Uterus (tissue), 4 donors: ENCODE data around the gene SSBP3. TPM values are rescaled to one million over a fixed set of nuclear protein-coding genes. Genes with fewer than 3 reads are reported as not detected.

Experiments
- DNase-seq, 2 donors: peaks; one replicate each; pipeline ENCODE4 v3.0.0-alpha.2; 2019 to 2020
- H3K27ac ChIP-seq, 2 donors: fragments of 200-600 bp; sonication (generic); 1 replicate in 1 of 2; 2 replicates in 1 of 2; pipeline ENCODE4 v1.5.1; 2016 to 2018
- H3K27me3 ChIP-seq, 2 donors: fragments of 200-600 bp; sonication (generic); one replicate each; pipeline ENCODE4 v1.5.1; 2018 to 2019; ENCODE audit warnings: control low read depth in 1 of 2
- H3K36me3 ChIP-seq, 2 donors: fragments of 200-600 bp; sonication (generic); one replicate each; pipeline ENCODE4 v1.5.1; 2019; ENCODE audit warnings: control low read depth in 1 of 2
- H3K4me1 ChIP-seq, 2 donors: fragments of 200-600 bp; sonication (generic); one replicate each; pipeline ENCODE4 v1.5.1; 2018 to 2019; ENCODE audit warnings: control low read depth in 1 of 2
- H3K4me3 ChIP-seq, 2 donors: fragments of 200-600 bp; sonication (generic); 1 replicate in 1 of 2; 2 replicates in 1 of 2; pipeline ENCODE4 v1.5.1; 2018 to 2019; ENCODE audit warnings: mild to moderate bottlenecking in 1 of 2
- H3K9me3 ChIP-seq, 2 donors: fragments of 200-600 bp; sonication (generic); one replicate each; pipeline ENCODE4 v1.5.1; 2019; ENCODE audit warnings: control low read depth in 1 of 2
- CTCF ChIP-seq, 4 experiments: fragments of 200-600 bp in 2 of 4; fragments of 450-650 bp in 2 of 4; sonication (generic) in 2 of 4; IDR thresholded peaks; one replicate each; pipeline ENCODE4 v1.5.1; 2016 to 2019; ENCODE audit warnings: antibody characterized with exemption in 4 of 4, mild to moderate bottlenecking in 2 of 4, moderate library complexity in 1 of 4
- POLR2A ChIP-seq, 2 donors: fragments of 450-650 bp; IDR thresholded peaks; one replicate each; pipeline ENCODE4 v1.6.1; 2016; ENCODE audit warnings: antibody characterized with exemption in 2 of 2, mild to moderate bottlenecking in 1 of 2, moderate library complexity in 1 of 2
- intact Hi-C: fragments of 100-400 bp; cut with DNase I; formaldehyde crosslinking; loops from one replicate; pipeline ENCODE4 v1.15.1; 2023; ENCODE audit warnings: low total_unique reads
- total RNA-seq, 4 donors: library from RNA; depleted of rRNA in 3 of 4; stranded (reverse); fragments of >200 nt in 3 of 4; gene quantifications; one replicate each; pipeline versions ENCODE4 v1.1.0 to v1.2.4, GENCODE V29; 2014 to 2023
- donor health status: DM: yes; HTN: yes; CAD: no.

Gene SSBP3
- total RNA-seq, 4 donors from 2014 or later: 19.7 to 125 (median 31.4) TPM

- no peaks in the 10 kb centered on the region for H3K36me3 ChIP-seq
- peaks cover 0 to 13% of the 10 kb centered on the region in 2 donors for H3K4me1 ChIP-seq
- intact Hi-C loops: no loop called here
- DNase-seq: no peak
- H3K27me3 ChIP-seq: no peaks in the 10 kb centered on the region
- no peak overlapping the region for H3K4me3 ChIP-seq
- H3K9me3 ChIP-seq: no peaks in the 10 kb centered on the region
- TF ChIP-seq POLR2A (IDR thresholded peaks at IDR 0.05) (no peak), CTCF (IDR thresholded peaks at IDR 0.05) (no peak)
- H3K27ac ChIP-seq: peak overlapping the region; percentile 6 to 19
These were observed 96.4 kb downstream of the SSBP3 start for GRCh38 chr1:54309631-54310366.

- peaks cover 0 to 9% of the 10 kb centered on the region in 2 donors for H3K4me1 ChIP-seq
- no peak for TF ChIP-seq CTCF (IDR thresholded peaks at IDR 0.05)
- TF ChIP-seq POLR2A (IDR thresholded peaks at IDR 0.05): no peak
These were observed 98.9 kb downstream of the SSBP3 start for GRCh38 chr1:54307305-54307704.

GRCh38 chr1:54305906-54306514, 100.2 kb downstream of the SSBP3 start:
- no peak for DNase-seq
- intact Hi-C loops: no loop called here
- H3K36me3 ChIP-seq: no peaks in the 10 kb centered on the region
- peaks cover 0 to 9% of the 10 kb centered on the region in 2 donors for H3K4me1 ChIP-seq
- TF ChIP-seq POLR2A (IDR thresholded peaks at IDR 0.05) (no peak), CTCF (IDR thresholded peaks at IDR 0.05) (no peak)
- H3K27me3 ChIP-seq: no peaks in the 10 kb centered on the region
- H3K4me3 ChIP-seq: no peak overlapping the region
- no peaks in the 10 kb centered on the region for H3K9me3 ChIP-seq
- no peak overlapping the region for H3K27ac ChIP-seq

More at GRCh38 chr1:54307305-54307704, 98.9 kb downstream of the SSBP3 start:
- no peaks in the 10 kb centered on the region for H3K27me3 ChIP-seq
- no peak overlapping the region for H3K27ac ChIP-seq
- no peaks in the 10 kb centered on the region for H3K9me3 ChIP-seq
- no peak for DNase-seq
- intact Hi-C loops: no loop called here
- no peak overlapping the region for H3K4me3 ChIP-seq
- H3K36me3 ChIP-seq: no peaks in the 10 kb centered on the region

- no peaks in the 10 kb centered on the region for H3K9me3 ChIP-seq
- no peak overlapping the region for H3K27ac ChIP-seq
- H3K36me3 ChIP-seq: no peaks in the 10 kb centered on the region
- intact Hi-C loops: no loop called here
- no peaks in the 10 kb centered on the region for H3K27me3 ChIP-seq
- H3K4me3 ChIP-seq: no peak overlapping the region
- TF ChIP-seq POLR2A (IDR thresholded peaks at IDR 0.05) (no peak), CTCF (IDR thresholded peaks at IDR 0.05) (no peak)
- H3K4me1 ChIP-seq: peaks cover 0 to 3% of the 10 kb centered on the region in 2 donors
- DNase-seq: no peak
These were observed 101.7 kb downstream of the SSBP3 start for GRCh38 chr1:54304518-54304917.
